ENCODE results near the gene NUP85. TPM values are rescaled to one million over a fixed set of nuclear protein-coding genes. Genes with fewer than 3 reads are reported as not detected.
"Not testable (repeated sequence)": the region's sequence is repeated elsewhere in the genome, so short reads cannot be mapped to it uniquely, and the experiment has no call there.

Gene NUP85
- total RNA-seq, 1 experiment from 2014 or later = 42.1 TPM

- DNase-seq (ENCODE audit: low read depth) = peak; percentile 75
Observed at GRCh38 chr17:75241143-75241430, 35.6 kb downstream of the NUP85 start.

- DNase-seq (ENCODE audit: low read depth) = peak; percentile 80
Observed at GRCh38 chr17:75241502-75241901, 36.0 kb downstream of the NUP85 start.

- peak; percentile 87 for DNase-seq (ENCODE audit: low read depth)
Observed at GRCh38 chr17:75241996-75242460, 36.5 kb downstream of the NUP85 start.

- no peak for DNase-seq (ENCODE audit: low read depth)
Observed at GRCh38 chr17:75242461-75243042, 37.1 kb downstream of the NUP85 start.

GRCh38 chr17:75244133-75244866 lies 38.8 kb downstream of the NUP85 start:
- no peak for DNase-seq (ENCODE audit: low read depth)

GRCh38 chr17:75245011-75245410 lies 39.5 kb downstream of the NUP85 start:
- DNase-seq (ENCODE audit: low read depth) = no peak

- DNase-seq (ENCODE audit: low read depth) = no peak
Observed at GRCh38 chr17:75246404-75246803, 40.9 kb downstream of the NUP85 start.

- DNase-seq (ENCODE audit: low read depth) = no peak
Observed at GRCh38 chr17:75249564-75249963, 44.1 kb downstream of the NUP85 start.

- peak; percentile 85 for DNase-seq (ENCODE audit: low read depth)
Observed at GRCh38 chr17:75250009-75250471, 44.6 kb downstream of the NUP85 start.

GRCh38 chr17:75252039-75252816 lies 46.7 kb downstream of the NUP85 start:
- DNase-seq (ENCODE audit: low read depth) = no peak

- not testable (repeated sequence) for DNase-seq (ENCODE audit: low read depth)
Observed at GRCh38 chr17:75255954-75256698, 50.6 kb downstream of the NUP85 start.

- not testable (repeated sequence) for DNase-seq (ENCODE audit: low read depth)
Observed at GRCh38 chr17:75257228-75257627, 51.7 kb downstream of the NUP85 start.

GRCh38 chr17:75260641-75261335 lies 55.3 kb downstream of the NUP85 start:
- no peak for DNase-seq (ENCODE audit: low read depth)

- peak; percentile 91 for DNase-seq (ENCODE audit: low read depth)
Observed at GRCh38 chr17:75261336-75262111, 56.0 kb downstream of the NUP85 start, which contains the start of the genes GGA3 and MRPS7. Gene GGA3 (minus strand): TSS chr17:75261606. CDS start chr17:75261587, 19 bp downstream. Gene MRPS7 (plus strand): TSS chr17:75261879. CDS start chr17:75261901, 22 bp downstream.

GRCh38 chr17:75262112-75262606 lies 56.7 kb downstream of the NUP85 start:
- no peak for DNase-seq (ENCODE audit: low read depth)

- no peak for DNase-seq (ENCODE audit: low read depth)
Observed at GRCh38 chr17:75263055-75263454, 57.6 kb downstream of the NUP85 start.

GRCh38 chr17:75265614-75266315 lies 60.3 kb downstream of the NUP85 start:
- no peak for DNase-seq (ENCODE audit: low read depth)

GRCh38 chr17:75266316-75267152 lies 61.1 kb downstream of the NUP85 start:
- DNase-seq (ENCODE audit: low read depth) = no peak

GRCh38 chr17:75267153-75267410 lies 61.6 kb downstream of the NUP85 start:
- no peak for DNase-seq (ENCODE audit: low read depth)

Data from LHCN-M2 (cell line).